Hypothalamus (tissue), 51 donors: ENCODE results near the gene SOX5.
A peak's percentile ranks its signal among the peaks of the same experiment; 100 is the strongest.
"Not testable (repeated sequence)": the region's sequence is repeated elsewhere in the genome, so short reads cannot be mapped to it uniquely, and the experiment has no call there.

Experiments used
- DNase-seq, 51 donors: peaks; one replicate each; lab custom pipeline; 2025; lab: John Stamatoyannopoulos, UW

SOX5 gene

GRCh38 chr12:23911574-23911973 lies 37.9 kb downstream of the SOX5 start:
- DNase-seq: no peak

- no peak for DNase-seq
These were observed 39.9 kb downstream of the SOX5 start for GRCh38 chr12:23909551-23909950.

GRCh38 chr12:23906329-23906728 lies 43.1 kb downstream of the SOX5 start:
- DNase-seq: peak in 13 of 51 donors; percentile 1 to 33 (median 10)

GRCh38 chr12:23899434-23899833 lies 50.0 kb downstream of the SOX5 start:
- DNase-seq: no peak

GRCh38 chr12:23898121-23898520 lies 51.3 kb downstream of the SOX5 start:
- no peak for DNase-seq

- peak in 29 of 51 donors; percentile 2 to 59 (median 25) for DNase-seq
These were observed 53.7 kb downstream of the SOX5 start for GRCh38 chr12:23895792-23896218.

GRCh38 chr12:23893611-23894010 lies 55.9 kb downstream of the SOX5 start:
- no peak for DNase-seq

GRCh38 chr12:23891115-23891514 lies 58.4 kb downstream of the SOX5 start:
- DNase-seq: no peak

- DNase-seq: no peak
These were observed 60.4 kb downstream of the SOX5 start for GRCh38 chr12:23889069-23889440.

- no peak for DNase-seq
These were observed 60.9 kb downstream of the SOX5 start for GRCh38 chr12:23888396-23889068.

GRCh38 chr12:23887055-23887835 lies 62.2 kb downstream of the SOX5 start:
- no peak for DNase-seq

GRCh38 chr12:23885394-23885793 lies 64.1 kb downstream of the SOX5 start:
- no peak for DNase-seq

GRCh38 chr12:23884909-23885308 lies 64.6 kb downstream of the SOX5 start:
- DNase-seq: no peak

GRCh38 chr12:23880988-23881387 lies 68.5 kb downstream of the SOX5 start:
- DNase-seq: no peak

- not testable (repeated sequence) for DNase-seq
These were observed 72.9 kb downstream of the SOX5 start for GRCh38 chr12:23876618-23877017.

GRCh38 chr12:23867794-23868193 lies 81.7 kb downstream of the SOX5 start:
- no peak for DNase-seq

GRCh38 chr12:23862701-23863100 lies 86.8 kb downstream of the SOX5 start:
- no peak for DNase-seq

GRCh38 chr12:23860019-23860418 lies 89.5 kb downstream of the SOX5 start:
- no peak for DNase-seq

- DNase-seq: no peak
These were observed 92.3 kb downstream of the SOX5 start for GRCh38 chr12:23857178-23857577.

- no peak for DNase-seq
These were observed 93.7 kb downstream of the SOX5 start for GRCh38 chr12:23855813-23856212.

GRCh38 chr12:23854598-23854997 lies 94.9 kb downstream of the SOX5 start:
- no peak for DNase-seq

GRCh38 chr12:23853640-23854039 lies 95.8 kb downstream of the SOX5 start:
- DNase-seq: no peak
